Uterus (tissue), 2 donors: ENCODE measurements around the gene OGA.

Source experiments
- CTCF ChIP-seq, 4 experiments: fragments of 200-600 bp in 2 of 4; fragments of 450-650 bp in 2 of 4; sonication (generic) in 2 of 4; IDR thresholded peaks; one replicate each; pipeline ENCODE4 v1.5.1; 2016 to 2019; ENCODE audit warnings: antibody characterized with exemption in 4 of 4, mild to moderate bottlenecking in 2 of 4, moderate library complexity in 1 of 4
- POLR2A ChIP-seq, 2 donors: fragments of 450-650 bp; IDR thresholded peaks; one replicate each; pipeline ENCODE4 v1.6.1; 2016; ENCODE audit warnings: antibody characterized with exemption in 2 of 2, mild to moderate bottlenecking in 1 of 2, moderate library complexity in 1 of 2

- TF ChIP-seq POLR2A (IDR thresholded peaks at IDR 0.05) = no peak
- TF ChIP-seq CTCF (IDR thresholded peaks at IDR 0.05) = no peak
Measured at GRCh38 chr10:101838416-101838970, 20.2 kb upstream of the OGA start.
